ENCODE measurements around the gene TOGARAM2. TPM values are rescaled to one million over a fixed set of nuclear protein-coding genes. Genes with fewer than 3 reads are reported as not detected.

TOGARAM2 gene
- total and polyA plus RNA-seq, 2 experiments from 2014 or later: 1.8 TPM

DNA sequence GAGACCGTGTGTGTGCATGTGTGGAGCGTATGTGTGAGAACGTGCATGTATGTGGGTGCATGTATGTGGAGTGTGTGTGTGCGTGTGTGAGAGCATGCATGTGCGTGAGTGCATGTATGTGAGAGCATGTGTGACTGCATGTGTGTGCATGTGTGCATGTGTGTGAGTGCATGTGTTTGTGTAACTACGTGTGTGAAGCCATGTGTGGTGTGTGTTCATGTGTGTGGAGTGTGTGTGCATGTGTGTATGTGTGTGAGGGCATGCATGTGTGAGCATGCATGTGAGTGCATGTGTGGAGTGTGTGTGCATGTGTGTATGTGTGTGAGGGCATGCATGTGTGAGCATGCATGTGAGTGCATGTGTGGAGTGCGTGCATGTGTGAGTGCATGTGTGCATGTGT lies 24.2 kb downstream of the TOGARAM2 start:
- Mint-ChIP-seq H3K27me3 (ENCODE audit: insufficient read depth, low read depth, poor library complexity) (peaks cover under 1% of the 10 kb centered on the region), H3K9me3 (no peaks in the 10 kb centered on the region), H3K27ac (no peak overlapping the region), H3K4me1 (no peaks in the 10 kb centered on the region; the same call in 2 of the 3 replicates), H3K4me3 (no peak overlapping the region), H3K36me3 (ENCODE audit: low read depth) (no peaks in the 10 kb centered on the region)
- Histone ChIP-seq H2AFZ (no peak overlapping the region), H3K79me2 (replicated peaks; ENCODE audit: insufficient read depth) (no peaks in the 10 kb centered on the region), H3K4me3 (no peak overlapping the region), H3K27ac (ENCODE audit: low read depth) (no peak overlapping the region), H3K4me1 (ENCODE audit: insufficient read depth) (no peaks in the 10 kb centered on the region), H3K36me3 (ENCODE audit: insufficient read depth) (no peaks in the 10 kb centered on the region), H3F3A (replicated peaks; ENCODE audit: low read depth) (no peaks in the 10 kb centered on the region), H3K27me3 (ENCODE audit: insufficient read depth) (no peaks in the 10 kb centered on the region), H3K4me2 (no peak overlapping the region), H3K9me2 (ENCODE audit: insufficient read depth) (no peaks in the 10 kb centered on the region), H4K20me1 (replicated peaks; ENCODE audit: insufficient read depth) (no peaks in the 10 kb centered on the region)
- TF ChIP-seq ZNF114 (CRISPR knock-in tag; IDR thresholded peaks at IDR 0.05) (no peak), EZH2 (IDR thresholded peaks at IDR 0.05; ENCODE audit: low read depth, unreplicated experiment) (no peak), STAT1 (IDR thresholded peaks at IDR 0.05; ENCODE audit: unreplicated experiment) (no peak), NANOG (IDR thresholded peaks at IDR 0.05; ENCODE audit: borderline replicate concordance) (no peak), ZNF331 (CRISPR knock-in tag; IDR thresholded peaks at IDR 0.05; ENCODE audit: low read depth) (no peak), JUNB (IDR thresholded peaks at IDR 0.05; ENCODE audit: unreplicated experiment) (no peak), EZH2phosphoT487 (IDR thresholded peaks at IDR 0.05; ENCODE audit: unreplicated experiment) (no peak), CREB1 (CRISPR knock-in tag; IDR thresholded peaks at IDR 0.05; ENCODE audit: low read depth) (no peak)
- TF ChIP-seq, protein P1, sequence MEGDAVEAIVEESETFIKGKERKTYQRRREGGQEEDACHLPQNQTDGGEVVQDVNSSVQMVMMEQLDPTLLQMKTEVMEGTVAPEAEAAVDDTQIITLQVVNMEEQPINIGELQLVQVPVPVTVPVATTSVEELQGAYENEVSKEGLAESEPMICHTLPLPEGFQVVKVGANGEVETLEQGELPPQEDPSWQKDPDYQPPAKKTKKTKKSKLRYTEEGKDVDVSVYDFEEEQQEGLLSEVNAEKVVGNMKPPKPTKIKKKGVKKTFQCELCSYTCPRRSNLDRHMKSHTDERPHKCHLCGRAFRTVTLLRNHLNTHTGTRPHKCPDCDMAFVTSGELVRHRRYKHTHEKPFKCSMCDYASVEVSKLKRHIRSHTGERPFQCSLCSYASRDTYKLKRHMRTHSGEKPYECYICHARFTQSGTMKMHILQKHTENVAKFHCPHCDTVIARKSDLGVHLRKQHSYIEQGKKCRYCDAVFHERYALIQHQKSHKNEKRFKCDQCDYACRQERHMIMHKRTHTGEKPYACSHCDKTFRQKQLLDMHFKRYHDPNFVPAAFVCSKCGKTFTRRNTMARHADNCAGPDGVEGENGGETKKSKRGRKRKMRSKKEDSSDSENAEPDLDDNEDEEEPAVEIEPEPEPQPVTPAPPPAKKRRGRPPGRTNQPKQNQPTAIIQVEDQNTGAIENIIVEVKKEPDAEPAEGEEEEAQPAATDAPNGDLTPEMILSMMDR (conservative IDR thresholded peaks at IDR 0.05; ENCODE audit: low read depth in 2 of 2): no peak
- TF ChIP-seq, protein P2, sequence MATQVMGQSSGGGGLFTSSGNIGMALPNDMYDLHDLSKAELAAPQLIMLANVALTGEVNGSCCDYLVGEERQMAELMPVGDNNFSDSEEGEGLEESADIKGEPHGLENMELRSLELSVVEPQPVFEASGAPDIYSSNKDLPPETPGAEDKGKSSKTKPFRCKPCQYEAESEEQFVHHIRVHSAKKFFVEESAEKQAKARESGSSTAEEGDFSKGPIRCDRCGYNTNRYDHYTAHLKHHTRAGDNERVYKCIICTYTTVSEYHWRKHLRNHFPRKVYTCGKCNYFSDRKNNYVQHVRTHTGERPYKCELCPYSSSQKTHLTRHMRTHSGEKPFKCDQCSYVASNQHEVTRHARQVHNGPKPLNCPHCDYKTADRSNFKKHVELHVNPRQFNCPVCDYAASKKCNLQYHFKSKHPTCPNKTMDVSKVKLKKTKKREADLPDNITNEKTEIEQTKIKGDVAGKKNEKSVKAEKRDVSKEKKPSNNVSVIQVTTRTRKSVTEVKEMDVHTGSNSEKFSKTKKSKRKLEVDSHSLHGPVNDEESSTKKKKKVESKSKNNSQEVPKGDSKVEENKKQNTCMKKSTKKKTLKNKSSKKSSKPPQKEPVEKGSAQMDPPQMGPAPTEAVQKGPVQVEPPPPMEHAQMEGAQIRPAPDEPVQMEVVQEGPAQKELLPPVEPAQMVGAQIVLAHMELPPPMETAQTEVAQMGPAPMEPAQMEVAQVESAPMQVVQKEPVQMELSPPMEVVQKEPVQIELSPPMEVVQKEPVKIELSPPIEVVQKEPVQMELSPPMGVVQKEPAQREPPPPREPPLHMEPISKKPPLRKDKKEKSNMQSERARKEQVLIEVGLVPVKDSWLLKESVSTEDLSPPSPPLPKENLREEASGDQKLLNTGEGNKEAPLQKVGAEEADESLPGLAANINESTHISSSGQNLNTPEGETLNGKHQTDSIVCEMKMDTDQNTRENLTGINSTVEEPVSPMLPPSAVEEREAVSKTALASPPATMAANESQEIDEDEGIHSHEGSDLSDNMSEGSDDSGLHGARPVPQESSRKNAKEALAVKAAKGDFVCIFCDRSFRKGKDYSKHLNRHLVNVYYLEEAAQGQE (IDR thresholded peaks at IDR 0.05; ENCODE audit: unreplicated experiment): no peak
- TF ChIP-seq, protein P3, sequence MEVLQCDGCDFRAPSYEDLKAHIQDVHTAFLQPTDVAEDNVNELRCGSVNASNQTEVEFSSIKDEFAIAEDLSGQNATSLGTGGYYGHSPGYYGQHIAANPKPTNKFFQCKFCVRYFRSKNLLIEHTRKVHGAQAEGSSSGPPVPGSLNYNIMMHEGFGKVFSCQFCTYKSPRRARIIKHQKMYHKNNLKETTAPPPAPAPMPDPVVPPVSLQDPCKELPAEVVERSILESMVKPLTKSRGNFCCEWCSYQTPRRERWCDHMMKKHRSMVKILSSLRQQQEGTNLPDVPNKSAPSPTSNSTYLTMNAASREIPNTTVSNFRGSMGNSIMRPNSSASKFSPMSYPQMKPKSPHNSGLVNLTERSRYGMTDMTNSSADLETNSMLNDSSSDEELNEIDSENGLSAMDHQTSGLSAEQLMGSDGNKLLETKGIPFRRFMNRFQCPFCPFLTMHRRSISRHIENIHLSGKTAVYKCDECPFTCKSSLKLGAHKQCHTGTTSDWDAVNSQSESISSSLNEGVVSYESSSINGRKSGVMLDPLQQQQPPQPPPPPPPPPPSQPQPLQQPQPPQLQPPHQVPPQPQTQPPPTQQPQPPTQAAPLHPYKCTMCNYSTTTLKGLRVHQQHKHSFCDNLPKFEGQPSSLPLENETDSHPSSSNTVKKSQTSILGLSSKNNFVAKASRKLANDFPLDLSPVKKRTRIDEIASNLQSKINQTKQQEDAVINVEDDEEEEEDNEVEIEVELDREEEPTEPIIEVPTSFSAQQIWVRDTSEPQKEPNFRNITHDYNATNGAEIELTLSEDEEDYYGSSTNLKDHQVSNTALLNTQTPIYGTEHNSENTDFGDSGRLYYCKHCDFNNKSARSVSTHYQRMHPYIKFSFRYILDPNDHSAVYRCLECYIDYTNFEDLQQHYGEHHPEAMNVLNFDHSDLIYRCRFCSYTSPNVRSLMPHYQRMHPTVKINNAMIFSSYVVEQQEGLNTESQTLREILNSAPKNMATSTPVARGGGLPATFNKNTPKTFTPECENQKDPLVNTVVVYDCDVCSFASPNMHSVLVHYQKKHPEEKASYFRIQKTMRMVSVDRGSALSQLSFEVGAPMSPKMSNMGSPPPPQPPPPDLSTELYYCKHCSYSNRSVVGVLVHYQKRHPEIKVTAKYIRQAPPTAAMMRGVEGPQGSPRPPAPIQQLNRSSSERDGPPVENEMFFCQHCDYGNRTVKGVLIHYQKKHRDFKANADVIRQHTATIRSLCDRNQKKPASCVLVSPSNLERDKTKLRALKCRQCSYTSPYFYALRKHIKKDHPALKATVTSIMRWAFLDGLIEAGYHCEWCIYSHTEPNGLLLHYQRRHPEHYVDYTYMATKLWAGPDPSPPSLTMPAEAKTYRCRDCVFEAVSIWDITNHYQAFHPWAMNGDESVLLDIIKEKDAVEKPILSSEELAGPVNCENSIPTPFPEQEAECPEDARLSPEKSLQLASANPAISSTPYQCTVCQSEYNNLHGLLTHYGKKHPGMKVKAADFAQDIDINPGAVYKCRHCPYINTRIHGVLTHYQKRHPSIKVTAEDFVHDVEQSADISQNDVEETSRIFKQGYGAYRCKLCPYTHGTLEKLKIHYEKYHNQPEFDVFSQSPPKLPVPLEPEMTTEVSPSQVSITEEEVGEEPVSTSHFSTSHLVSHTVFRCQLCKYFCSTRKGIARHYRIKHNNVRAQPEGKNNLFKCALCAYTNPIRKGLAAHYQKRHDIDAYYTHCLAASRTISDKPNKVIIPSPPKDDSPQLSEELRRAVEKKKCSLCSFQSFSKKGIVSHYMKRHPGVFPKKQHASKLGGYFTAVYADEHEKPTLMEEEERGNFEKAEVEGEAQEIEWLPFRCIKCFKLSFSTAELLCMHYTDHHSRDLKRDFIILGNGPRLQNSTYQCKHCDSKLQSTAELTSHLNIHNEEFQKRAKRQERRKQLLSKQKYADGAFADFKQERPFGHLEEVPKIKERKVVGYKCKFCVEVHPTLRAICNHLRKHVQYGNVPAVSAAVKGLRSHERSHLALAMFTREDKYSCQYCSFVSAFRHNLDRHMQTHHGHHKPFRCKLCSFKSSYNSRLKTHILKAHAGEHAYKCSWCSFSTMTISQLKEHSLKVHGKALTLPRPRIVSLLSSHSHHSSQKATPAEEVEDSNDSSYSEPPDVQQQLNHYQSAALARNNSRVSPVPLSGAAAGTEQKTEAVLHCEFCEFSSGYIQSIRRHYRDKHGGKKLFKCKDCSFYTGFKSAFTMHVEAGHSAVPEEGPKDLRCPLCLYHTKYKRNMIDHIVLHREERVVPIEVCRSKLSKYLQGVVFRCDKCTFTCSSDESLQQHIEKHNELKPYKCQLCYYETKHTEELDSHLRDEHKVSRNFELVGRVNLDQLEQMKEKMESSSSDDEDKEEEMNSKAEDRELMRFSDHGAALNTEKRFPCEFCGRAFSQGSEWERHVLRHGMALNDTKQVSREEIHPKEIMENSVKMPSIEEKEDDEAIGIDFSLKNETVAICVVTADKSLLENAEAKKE (CRISPR knock-in tag; IDR thresholded peaks at IDR 0.05): no peak
- no peak for DNase-seq (ENCODE audit: low spot score)
- no peak for ATAC-seq

Measured in GM23338 (cell line).